ENCODE data around the gene MS4A7. TPM values are rescaled to one million over a fixed set of nuclear protein-coding genes. Genes with fewer than 3 reads are reported as not detected.

The MS4A7 gene
- total RNA-seq, 1 donor from 2014 or later = not detected

- no peaks in the 10 kb centered on the region for H3K36me3 ChIP-seq (ENCODE audit: control insufficient read depth, insufficient read depth, low read length)
- H3K27me3 ChIP-seq (ENCODE audit: control insufficient read depth, insufficient read depth, low read length) = no peaks in the 10 kb centered on the region
- no peak for TF ChIP-seq CTCF (IDR thresholded peaks at IDR 0.05; ENCODE audit: insufficient read depth, low read length, severe bottlenecking)
- no peak for DNase-seq (ENCODE audit: low read depth)
- no peak for FAIRE-seq
- H3K4me3 ChIP-seq (ENCODE audit: low read depth, low read length) = no peak overlapping the region
Measured at GRCh38 chr11:60431251-60431650, 52.9 kb downstream of the MS4A7 start.

GRCh38 chr11:60433401-60433800 lies 55.1 kb downstream of the MS4A7 start:
- no peak for DNase-seq (ENCODE audit: low read depth)
- Histone ChIP-seq H3K27me3 (ENCODE audit: control insufficient read depth, insufficient read depth, low read length) (no peaks in the 10 kb centered on the region), H3K4me3 (ENCODE audit: low read depth, low read length) (no peak overlapping the region), H3K36me3 (ENCODE audit: control insufficient read depth, insufficient read depth, low read length) (no peaks in the 10 kb centered on the region)
- FAIRE-seq = no peak
- TF ChIP-seq CTCF (IDR thresholded peaks at IDR 0.05; ENCODE audit: insufficient read depth, low read length, severe bottlenecking) = no peak

Other genes starting within 250 kb of the MS4A7 start
- not detected in 2 replicates for gene MS4A6A, start 195.4 kb upstream of the MS4A7 start, total RNA-seq
- not detected in 2 replicates for gene MS4A4E, start 135.4 kb upstream of the MS4A7 start, total RNA-seq
- gene MS4A4A, start 97.9 kb upstream of the MS4A7 start, total RNA-seq = not detected in 2 replicates
- not detected in 2 replicates for gene MS4A6E, start 51.3 kb upstream of the MS4A7 start, total RNA-seq
- not detected in 2 replicates for gene MS4A14, start 17.9 kb downstream of the MS4A7 start, total RNA-seq
- gene MS4A5, start 51.0 kb downstream of the MS4A7 start, total RNA-seq = not detected in 2 replicates
- not detected in 2 replicates for gene MS4A1, start 77.3 kb downstream of the MS4A7 start, total RNA-seq
- not detected in 2 replicates for gene MS4A12, start 114.2 kb downstream of the MS4A7 start, total RNA-seq
- gene MS4A13, start 136.9 kb downstream of the MS4A7 start, total RNA-seq = not detected in 2 replicates

All from bronchial epithelial cell (primary cell).